OCI-LY7 (cell line): ENCODE results near the gene NRG4. TPM values are rescaled to one million over a fixed set of nuclear protein-coding genes. Genes with fewer than 3 reads are reported as not detected.

Experiments
- BruUV-seq: library from RNA; stranded (reverse); fragments of 400-500 nt; replicated peaks from 2 replicates; lab custom pipeline; 2021; lab: Mats Ljungman, UMichigan
- CTCF ChIA-PET: fragments of 300-600 bp; sonication (Branson Sonifier 250); formaldehyde crosslinking; loops from one replicate; lab custom pipeline; 2022; ENCODE audit warnings: antibody characterized with exemption; ENCODE audit not compliant: unreplicated experiment; lab: Charles Lee
- POLR2A ChIA-PET: fragments of 300-600 bp; sonication (Branson Sonifier 250); formaldehyde crosslinking; loops from one replicate; lab custom pipeline; 2022; ENCODE audit warnings: antibody characterized with exemption; lab: Charles Lee
- DNase-seq: peaks from one replicate; pipeline ENCODE4 v3.0.0-alpha.2; 2015; ENCODE audit warnings: low spot score
- H2AFZ ChIP-seq: fragments of 200-600 bp; sonication (generic), shearing (Covaris generic); 2 replicates; pipeline ENCODE4 v1.6.1; 2014; ENCODE audit warnings: mild to moderate bottlenecking, antibody characterized with exemption, low read length, moderate library complexity
- H3K27ac ChIP-seq: fragments of 200-600 bp; sonication (generic); 2 replicates; pipeline ENCODE4 v1.5.1; 2014; ENCODE audit warnings: mixed run types, low read depth, mild to moderate bottlenecking, moderate library complexity, low read length, inconsistent platforms; ENCODE audit not compliant: poor library complexity, severe bottlenecking
- H3K36me3 ChIP-seq: fragments of 200-600 bp; sonication (generic); 2 replicates; pipeline ENCODE4 v1.6.1; 2014; ENCODE audit warnings: mild to moderate bottlenecking, antibody characterized with exemption, low read length, moderate library complexity, mixed read lengths; ENCODE audit not compliant: insufficient read depth
- H3K4me1 ChIP-seq: fragments of 200-600 bp; sonication (generic); 2 replicates; pipeline ENCODE4 v1.5.1; 2014; ENCODE audit warnings: mild to moderate bottlenecking, low read length; ENCODE audit not compliant: insufficient read depth, poor library complexity, severe bottlenecking
- H3K4me2 ChIP-seq: fragments of 200-600 bp; sonication (generic); 2 replicates; pipeline ENCODE4 v1.6.1; 2014; ENCODE audit warnings: mild to moderate bottlenecking, low read length
- H3K4me3 ChIP-seq: fragments of 200-600 bp; sonication (generic); 2 replicates; pipeline ENCODE4 v1.5.1; 2014; ENCODE audit warnings: mild to moderate bottlenecking, low read depth, low read length; ENCODE audit not compliant: poor library complexity, severe bottlenecking
- H3K79me2 ChIP-seq: fragments of 200-600 bp; sonication (generic); 2 replicates; pipeline ENCODE4 v1.6.1; 2016; ENCODE audit warnings: low read depth, mild to moderate bottlenecking, low read length, moderate library complexity, mixed read lengths; ENCODE audit not compliant: insufficient read depth
- H3K9me2 ChIP-seq: fragments of 200-600 bp; sonication (generic); 2 replicates; pipeline ENCODE4 v1.6.1; 2016; ENCODE audit warnings: mild to moderate bottlenecking, low read length, mixed read lengths; ENCODE audit not compliant: insufficient read depth
- H3K9me3 ChIP-seq: fragments of 200-600 bp; sonication (generic); 2 replicates; pipeline ENCODE4 v1.6.1; 2014; ENCODE audit warnings: mild to moderate bottlenecking, mixed run types, low read length, mixed read lengths
- H4K20me1 ChIP-seq: fragments of 200-600 bp; sonication (generic); 2 replicates; pipeline ENCODE4 v1.6.1; 2014; ENCODE audit warnings: mild to moderate bottlenecking, antibody characterized with exemption, low read length, moderate library complexity, mixed read lengths; ENCODE audit not compliant: insufficient read depth
- EZH2phosphoT487 ChIP-seq: fragments of 200-600 bp; sonication (generic); IDR thresholded peaks from 2 replicates; pipeline ENCODE4 v1.6.1; 2018; ENCODE audit warnings: low read depth, borderline replicate concordance, mild to moderate bottlenecking, mixed run types, antibody characterized with exemption, low read length, moderate library complexity, mixed read lengths
- intact Hi-C: fragments of 100-400 bp; cut with micrococcal nuclease; formaldehyde crosslinking; loops from one replicate; pipeline ENCODE4 v1.10.0; 2022; ENCODE audit not compliant: unreplicated experiment
- total RNA-seq, 2 experiments: library from RNA; depleted of rRNA in 1 of 2; stranded (reverse); fragments of >200 nt in 1 of 2; shearing (Covaris generic) in 1 of 2; gene quantifications; 2 replicates each; pipeline ENCODE4 v1.2.3, GENCODE V29; 2014 to 2022
- TF ChIP-seq, protein P1 (sequence below): fragments of 200-600 bp; sonication (generic); conservative IDR thresholded peaks from 2 replicates; pipeline ENCODE4 v1.5.1; 2014; ENCODE audit warnings: mild to moderate bottlenecking, antibody characterized with exemption, low read length, moderate library complexity, mixed read lengths

Gene NRG4
- total RNA-seq, 2 experiments from 2014 or later = not detected

DNA sequence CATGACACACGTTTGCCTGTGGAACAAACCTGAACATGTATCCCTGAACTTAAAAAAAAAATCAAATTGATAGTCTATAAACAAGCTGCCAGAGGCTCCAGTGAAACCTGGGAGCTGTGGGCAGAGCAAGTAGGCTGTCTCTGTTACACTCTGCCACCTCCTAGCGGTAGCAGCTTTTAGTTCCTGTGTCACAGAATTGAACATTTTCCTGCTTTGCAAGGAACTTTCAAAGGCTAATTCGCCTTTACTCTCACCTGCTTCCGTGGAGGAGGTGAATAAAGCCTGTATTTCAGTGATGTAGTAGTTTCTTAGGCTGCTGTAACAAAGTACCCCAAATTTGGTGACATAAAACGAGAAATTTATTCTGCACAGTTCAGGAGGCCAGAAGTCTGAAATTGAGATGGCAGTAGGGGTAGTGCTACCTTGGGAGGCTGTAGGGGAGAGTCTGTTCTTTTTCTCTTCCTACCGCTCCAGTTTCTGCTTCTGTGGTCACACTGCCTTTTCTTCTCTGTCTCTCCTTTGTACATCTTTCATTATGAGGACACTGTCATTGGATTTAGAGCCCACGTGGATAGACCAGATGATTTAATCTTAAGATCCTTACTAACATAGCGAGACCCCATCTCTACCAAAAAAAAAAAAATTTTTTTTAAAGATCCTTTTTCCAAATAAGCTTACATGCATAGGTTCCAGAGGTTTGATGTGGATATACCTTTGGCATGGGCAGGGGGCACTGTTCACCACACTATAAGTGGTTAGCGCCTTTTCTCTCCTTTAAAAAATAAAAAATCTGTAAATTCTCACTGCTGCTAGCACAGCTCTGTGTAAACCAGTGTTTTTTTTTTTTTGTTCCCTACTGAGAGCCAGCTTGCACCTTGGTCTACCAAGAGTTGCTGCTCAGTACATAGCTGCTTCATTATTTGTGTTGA, 83.3 kb downstream of the NRG4 start:
- CTCF ChIA-PET = interaction anchor here (1.0 kb wide), 1 partner anchor 26 kb away, joined by 3 read pairs; the partner anchor contains the start of gene FBXO22
- Histone ChIP-seq H3K4me2 (no peak overlapping the region), H3K36me3 (peaks cover 41% of the 10 kb centered on the region), H3K79me2 (no peaks in the 10 kb centered on the region), H2AFZ (no peak overlapping the region), H3K4me3 (no peak overlapping the region), H3K27ac (no peak overlapping the region), H3K9me2 (no peaks in the 10 kb centered on the region), H3K9me3 (no peaks in the 10 kb centered on the region), H4K20me1 (no peaks in the 10 kb centered on the region), H3K4me1 (peaks cover 6% of the 10 kb centered on the region)
- DNase-seq = peak; percentile 63
- POLR2A ChIA-PET = interaction anchor here (0.6 to 0.9 kb wide), 3 partner anchors 9 to 553 kb away, joined by 3 read pairs; no protein-coding TSS in a partner anchor
- no TSS peak for BruUV-seq
- TF ChIP-seq, protein P1, sequence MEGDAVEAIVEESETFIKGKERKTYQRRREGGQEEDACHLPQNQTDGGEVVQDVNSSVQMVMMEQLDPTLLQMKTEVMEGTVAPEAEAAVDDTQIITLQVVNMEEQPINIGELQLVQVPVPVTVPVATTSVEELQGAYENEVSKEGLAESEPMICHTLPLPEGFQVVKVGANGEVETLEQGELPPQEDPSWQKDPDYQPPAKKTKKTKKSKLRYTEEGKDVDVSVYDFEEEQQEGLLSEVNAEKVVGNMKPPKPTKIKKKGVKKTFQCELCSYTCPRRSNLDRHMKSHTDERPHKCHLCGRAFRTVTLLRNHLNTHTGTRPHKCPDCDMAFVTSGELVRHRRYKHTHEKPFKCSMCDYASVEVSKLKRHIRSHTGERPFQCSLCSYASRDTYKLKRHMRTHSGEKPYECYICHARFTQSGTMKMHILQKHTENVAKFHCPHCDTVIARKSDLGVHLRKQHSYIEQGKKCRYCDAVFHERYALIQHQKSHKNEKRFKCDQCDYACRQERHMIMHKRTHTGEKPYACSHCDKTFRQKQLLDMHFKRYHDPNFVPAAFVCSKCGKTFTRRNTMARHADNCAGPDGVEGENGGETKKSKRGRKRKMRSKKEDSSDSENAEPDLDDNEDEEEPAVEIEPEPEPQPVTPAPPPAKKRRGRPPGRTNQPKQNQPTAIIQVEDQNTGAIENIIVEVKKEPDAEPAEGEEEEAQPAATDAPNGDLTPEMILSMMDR = peak; percentile 83
- TF ChIP-seq EZH2phosphoT487 = no peak
- intact Hi-C loops = loop anchor here (2.0 to 10.0 kb wide), 2 partner anchors 118 to 204 kb away; a partner anchor contains a TSS

- TF ChIP-seq, protein P1 = no peak
- no peak for TF ChIP-seq EZH2phosphoT487
- no peak for DNase-seq
- Histone ChIP-seq H3K79me2 (no peaks in the 10 kb centered on the region), H3K27ac (no peak overlapping the region), H3K36me3 (peaks cover 32% of the 10 kb centered on the region), H3K4me1 (peaks cover 6% of the 10 kb centered on the region), H3K9me3 (no peaks in the 10 kb centered on the region), H4K20me1 (no peaks in the 10 kb centered on the region), H3K4me3 (no peak overlapping the region), H2AFZ (no peak overlapping the region), H3K4me2 (no peak overlapping the region), H3K9me2 (no peaks in the 10 kb centered on the region)
- no TSS peak for BruUV-seq
- intact Hi-C loops = loop anchor here (10.0 kb wide), 1 partner anchor 203 kb away; a partner anchor contains a TSS
- ChIA-PET CTCF (no interaction called here), POLR2A (interaction anchor here (1.1 kb wide), 1 partner anchor 121 kb away, joined by 3 read pairs; no protein-coding TSS in a partner anchor)
These were observed 84.6 kb downstream of the NRG4 start for GRCh38 chr15:75927601-75928000.
